K562 treated with DMSO at 1 percent for 48 hours (cell line): ENCODE measurements around the gene LIPT2. TPM values are rescaled to one million over a fixed set of nuclear protein-coding genes. Genes with fewer than 3 reads are reported as not detected.

ENCODE experiments used
- total RNA-seq: library from RNA; unstranded; fragments of 300-600 nt; gene quantifications from 2 replicates; pipeline ENCODE4 v1.2.3, GENCODE V29; 2022; ENCODE audit warnings: low replicate concordance; ENCODE audit errors: extremely low read depth

Gene LIPT2
- total RNA-seq = not detected in 2 replicates

DNA sequence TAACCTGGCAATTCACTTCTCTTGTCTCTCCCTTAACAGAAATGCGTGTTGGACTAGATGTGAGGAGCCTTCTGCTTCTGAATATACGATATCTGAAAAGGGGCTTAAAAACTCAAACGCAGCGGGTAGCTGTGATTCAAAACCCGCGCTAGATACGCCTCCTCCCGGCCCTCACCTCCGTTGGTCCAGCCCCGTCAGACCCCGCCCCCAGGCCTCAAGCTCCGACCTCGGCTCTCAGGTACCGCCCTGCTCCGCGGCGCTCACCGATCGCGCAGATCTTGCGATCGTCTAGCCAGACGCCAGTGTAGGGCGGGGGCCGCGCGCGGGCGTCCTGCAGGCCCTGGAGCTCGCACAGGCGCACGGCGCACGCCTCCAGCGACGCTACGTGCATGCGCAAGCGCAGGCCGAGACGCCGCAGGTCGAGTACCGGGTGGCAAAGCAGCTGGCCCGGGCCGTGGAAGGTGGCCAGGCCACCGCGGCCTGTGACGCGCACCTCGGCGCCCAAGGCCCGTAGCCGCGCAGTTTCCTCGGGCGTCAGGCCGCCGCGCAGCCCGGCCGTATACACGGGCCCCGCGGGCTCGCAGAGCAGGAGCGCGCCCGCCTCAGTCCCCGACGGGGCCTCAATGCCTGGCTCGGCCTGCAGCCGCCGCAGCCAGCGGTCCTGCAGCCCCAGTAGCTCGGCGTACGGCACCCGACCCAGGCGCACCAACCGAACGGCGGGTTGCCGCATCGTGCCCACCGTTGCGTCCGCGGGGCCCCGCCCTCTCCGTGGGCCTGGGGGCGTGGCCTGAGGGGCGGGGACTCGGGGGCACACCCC, at the start of gene LIPT2:
LIPT2 (minus strand) TSS at position 751 of the 817 bp plus-strand sequence; CDS start at position 730, 21 bp downstream.

GRCh38 chr11:74466916-74467885, 26.3 kb downstream of the LIPT2 start, which contains the start of gene KCNE3:
KCNE3 (minus strand) TSS chr11:74467549; CDS start chr11:74457563, 9,986 bp downstream.

Other genes with a start within 250 kb of the LIPT2 start
- not detected in 2 replicates for gene P4HA3, start 182.1 kb downstream of the LIPT2 start, total RNA-seq
- not detected in 2 replicates for gene PGM2L1, start 95.3 kb downstream of the LIPT2 start, total RNA-seq
- gene KCNE3, start 26.2 kb downstream of the LIPT2 start, total RNA-seq = not detected in 2 replicates
- not detected in 2 replicates for gene POLD3, start 98.9 kb upstream of the LIPT2 start, total RNA-seq
- not detected in 2 replicates for gene CHRDL2, start 237.7 kb upstream of the LIPT2 start, total RNA-seq